ENCODE measurements around the gene MUC2.

MUC2 gene

GRCh38 chr11:1067812-1068496 is 6.7 kb upstream of the MUC2 start:
- no peak for DNase-seq (ENCODE audit: low read depth)
- H3K4me3 ChIP-seq (ENCODE audit: low read length): no peak overlapping the region

GRCh38 chr11:1069740-1070139 is 4.9 kb upstream of the MUC2 start:
- TF ChIP-seq CTCF (IDR thresholded peaks at IDR 0.05; ENCODE audit: insufficient read depth, low read depth, low read length, missing control alignments): no peak
- H3K4me3 ChIP-seq (ENCODE audit: low read length): no peak overlapping the region
- DNase-seq (ENCODE audit: low read depth): no peak

More at GRCh38 chr11:1067812-1068496, 6.7 kb upstream of the MUC2 start:
- TF ChIP-seq CTCF (IDR thresholded peaks at IDR 0.05; ENCODE audit: insufficient read depth, low read depth, low read length, missing control alignments): no peak

- no peak overlapping the region for H3K4me3 ChIP-seq (ENCODE audit: low read length)
- TF ChIP-seq CTCF (IDR thresholded peaks at IDR 0.05; ENCODE audit: insufficient read depth, low read depth, low read length, missing control alignments): no peak
- DNase-seq (ENCODE audit: low read depth): no peak
Measured at GRCh38 chr11:1070594-1071462, 3.8 kb upstream of the MUC2 start.

GRCh38 chr11:1071571-1072115 is 3.0 kb upstream of the MUC2 start:
- no peak for TF ChIP-seq CTCF (IDR thresholded peaks at IDR 0.05; ENCODE audit: insufficient read depth, low read depth, low read length, missing control alignments)
- DNase-seq (ENCODE audit: low read depth): no peak
- no peak overlapping the region for H3K4me3 ChIP-seq (ENCODE audit: low read length)

GRCh38 chr11:1072116-1072820 is 2.4 kb upstream of the MUC2 start:
- no peak for DNase-seq (ENCODE audit: low read depth)
- TF ChIP-seq CTCF (IDR thresholded peaks at IDR 0.05; ENCODE audit: insufficient read depth, low read depth, low read length, missing control alignments): no peak
- no peak overlapping the region for H3K4me3 ChIP-seq (ENCODE audit: low read length)

- TF ChIP-seq CTCF (IDR thresholded peaks at IDR 0.05; ENCODE audit: insufficient read depth, low read depth, low read length, missing control alignments): no peak
- no peak for DNase-seq (ENCODE audit: low read depth)
Measured at GRCh38 chr11:1072821-1073231, 1.8 kb upstream of the MUC2 start.

More at GRCh38 chr11:1072821-1073231, 1.8 kb upstream of the MUC2 start:
- no peak overlapping the region for H3K4me3 ChIP-seq (ENCODE audit: low read length)
